GM12878 (cell line): ENCODE measurements around the gene TRERF1. TPM values are rescaled to one million over a fixed set of nuclear protein-coding genes. Genes with fewer than 3 reads are reported as not detected.

Experiments
- ATAC-seq: fragments of 200-7000 bp; cut with Tn5 transposase; 3 replicates; pipeline ENCODE4 v1.9.1; 2020; ENCODE audit warnings: mild to moderate bottlenecking, moderate library complexity
- BruUV-seq: library from RNA; stranded (reverse); fragments of 400-500 nt; replicated peaks from 2 replicates; lab custom pipeline; 2021; lab: Mats Ljungman, UMichigan
- CTCF ChIA-PET: fragments of 300-600 bp; sonication (Branson Sonifier 250); formaldehyde crosslinking; extraction: SDS; loops from one replicate; lab custom pipeline; 2021; ENCODE audit warnings: inconsistent platforms; lab: Yijun Ruan, JAX
- POLR2A ChIA-PET: fragments of 350-600 bp; formaldehyde crosslinking; extraction: SDS; loops from one replicate; lab custom pipeline; 2021; ENCODE audit warnings: inconsistent platforms; lab: Charles Lee
- RAD21 ChIA-PET: fragments of 300-600 bp; sonication (Branson Sonifier 250); formaldehyde crosslinking; loops from one replicate; lab custom pipeline; 2023; ENCODE audit warnings: antibody characterized with exemption; ENCODE audit not compliant: unreplicated experiment; lab: Charles Lee
- SMC1A ChIA-PET: fragments of 300-600 bp; sonication (Branson Sonifier 250); formaldehyde crosslinking; loops from one replicate; lab custom pipeline; 2023; ENCODE audit not compliant: unreplicated experiment, uncharacterized antibody; lab: Charles Lee
- DNase-seq: peaks from one replicate; pipeline ENCODE4 v3.0.0-alpha.2; 2011; ENCODE audit warnings: low read depth, low spot score
- FAIRE-seq: peaks from 3 replicates; lab custom pipeline; 2011; peaks lifted over from hg19 to GRCh38; lab: Jason Lieb, UNC
- H2AFZ ChIP-seq: 2 replicates; pipeline ENCODE4 v1.6.0; 2011; ENCODE audit warnings: low read depth, low read length, control low read depth; ENCODE audit not compliant: control insufficient read depth
- H3K27ac ChIP-seq: 2 replicates; pipeline ENCODE4 v1.5.1; 2011; ENCODE audit warnings: control low read depth; ENCODE audit not compliant: control insufficient read depth, insufficient read depth
- H3K27me3 ChIP-seq, 2 experiments: replicated peaks in 1 of 2; 2 replicates each; pipeline versions ENCODE4 v1.6.0 to v1.6.1; 2011; ENCODE audit warnings: low read length in 1 of 2; ENCODE audit not compliant: control insufficient read depth in 2 of 2, insufficient read depth in 2 of 2
- H3K36me3 ChIP-seq, 2 experiments: 2 replicates each; pipeline ENCODE4 v1.5.1; 2011; ENCODE audit warnings: low read length in 1 of 2; ENCODE audit not compliant: control insufficient read depth in 2 of 2, insufficient read depth in 2 of 2
- H3K4me1 ChIP-seq: 2 replicates; pipeline ENCODE4 v1.6.1; 2011; ENCODE audit warnings: mild to moderate bottlenecking, low read length, moderate library complexity, mixed read lengths; ENCODE audit not compliant: control insufficient read depth, insufficient read depth
- H3K4me2 ChIP-seq: 2 replicates; pipeline ENCODE4 v1.6.0; 2011; ENCODE audit warnings: control low read depth; ENCODE audit not compliant: control insufficient read depth, insufficient read depth
- H3K4me3 ChIP-seq: fragments of 200-600 bp; sonication (generic); 2 replicates; pipeline ENCODE4 v1.5.1; 2016
- H3K79me2 ChIP-seq: 2 replicates; pipeline ENCODE4 v1.6.0; 2011; ENCODE audit warnings: low read length; ENCODE audit not compliant: control insufficient read depth, insufficient read depth
- H3K9ac ChIP-seq: 2 replicates; pipeline ENCODE4 v1.8.0; 2011; ENCODE audit warnings: low read length, control low read depth, mixed read lengths; ENCODE audit not compliant: control insufficient read depth, insufficient read depth
- H3K9me3 ChIP-seq: replicated peaks from 3 replicates; pipeline ENCODE4 v1.5.1; 2011; ENCODE audit warnings: mild to moderate bottlenecking, low read length; ENCODE audit not compliant: control insufficient read depth, insufficient read depth
- H4K20me1 ChIP-seq: 2 replicates; pipeline ENCODE4 v1.6.0; 2011; ENCODE audit not compliant: control insufficient read depth, insufficient read depth
- BCL11A ChIP-seq: IDR thresholded peaks from 2 replicates; pipeline ENCODE4 v1.6.1; 2011; ENCODE audit warnings: low read depth, low read length
- BMI1 ChIP-seq: fragments of 450-650 bp; IDR thresholded peaks from 2 replicates; pipeline ENCODE4 v1.6.1; 2016; ENCODE audit warnings: mild to moderate bottlenecking, moderate library complexity, borderline replicate concordance
- CHD1 ChIP-seq: IDR thresholded peaks from 2 replicates; pipeline ENCODE4 v1.6.1; 2012; ENCODE audit warnings: low read depth, low read length, improper control_type of control experiment
- GATAD2B ChIP-seq: fragments of 450-650 bp; conservative IDR thresholded peaks from 2 replicates; pipeline ENCODE4 v1.6.1; 2017; ENCODE audit warnings: low read depth, mild to moderate bottlenecking, moderate library complexity
- MTA2 ChIP-seq: fragments of 450-650 bp; IDR thresholded peaks from 2 replicates; pipeline ENCODE4 v1.6.1; 2016; ENCODE audit warnings: low read depth, mild to moderate bottlenecking, moderate library complexity
- POLR2A ChIP-seq: IDR thresholded peaks from 2 replicates; pipeline ENCODE4 v1.6.1; 2011; ENCODE audit warnings: low read depth, mild to moderate bottlenecking, low read length
- RCOR1 ChIP-seq: conservative IDR thresholded peaks from 2 replicates; pipeline ENCODE4 v1.6.1; 2012; ENCODE audit warnings: low read depth, low read length, improper control_type of control experiment
- ZBED1 ChIP-seq: IDR thresholded peaks from 2 replicates; pipeline ENCODE4 v1.6.1; 2016; ENCODE audit warnings: borderline replicate concordance
- ZNF217 ChIP-seq: fragments of 450-650 bp; IDR thresholded peaks from 2 replicates; pipeline ENCODE4 v1.6.1; 2017; ENCODE audit warnings: antibody characterized with exemption, mild to moderate bottlenecking
- ZZZ3 ChIP-seq: IDR thresholded peaks from 2 replicates; pipeline ENCODE4 v1.6.1; 2011; ENCODE audit warnings: low read depth; ENCODE audit not compliant: control insufficient read depth, insufficient read length
- WGBS: methylation state at CpG from one replicate; pipeline ENCODE4 v1.1.6; 2016; ENCODE audit warnings: low lambda C conversion rate; ENCODE audit not compliant: insufficient replicate concordance, insufficient coverage; ENCODE audit errors: missing lambda C conversion rate; 5-methylcytosine and 5-hydroxymethylcytosine counted together
- in situ Hi-C: fragments of 300-500 bp; cut with MboI; formaldehyde crosslinking; loops from 9 replicates; pipeline ENCODE4 v1.14.3; 2018; ENCODE audit warnings: mixed read lengths
- intact Hi-C: fragments of 100-400 bp; cut with micrococcal nuclease; formaldehyde crosslinking; loops from one replicate; pipeline ENCODE4 v1.14.2; 2022; ENCODE audit not compliant: unreplicated experiment
- polyA plus RNA-seq, 11 experiments: library from polyadenylated mRNA; depleted of rRNA in 4 of 11; unstranded in 6 of 11; stranded (reverse) in 5 of 11; fragments of >200 nt; fragmentation: Nextera tagmentation in 4 of 11; fragmentation: Illumina TruSeq in 1 of 11; extraction: Ambion mirVana in 4 of 11; extraction: Trizol in 1 of 11; gene quantifications; 1 replicate in 1 of 11; 2 replicates in 10 of 11; pipeline versions ENCODE4 v1.2.1 to v1.2.3, GENCODE V29; 2011 to 2016; ENCODE audit warnings: inconsistent platforms in 2 of 11, missing spikeins in 2 of 11, low read depth in 1 of 11
- total RNA-seq, 4 experiments: library from RNA; depleted of rRNA in 3 of 4; stranded (reverse); fragments of >200 nt in 3 of 4; fragmentation: Illumina TruSeq in 1 of 4; extraction: Trizol in 1 of 4; gene quantifications; 2 replicates each; pipeline versions ENCODE4 v1.2.1 to v1.2.3, GENCODE V29; 2013 to 2021
- TF ChIP-seq, protein P1 (sequence below): fragments of 450-650 bp; IDR thresholded peaks from 2 replicates; pipeline ENCODE4 v1.6.1; 2017; ENCODE audit warnings: antibody characterized with exemption, mild to moderate bottlenecking, moderate library complexity
- TF ChIP-seq, protein P2 (sequence below): IDR thresholded peaks from 2 replicates; pipeline ENCODE4 v1.6.1; 2012; ENCODE audit warnings: mild to moderate bottlenecking, low read depth, low read length

Gene TRERF1
- total and polyA plus RNA-seq, 10 of the 15 experiments (the other 5 are each of a cell fraction or from before 2014, with no cell fraction given) = 2.2 to 19.4 (median 7.2) TPM

- no peak for TF ChIP-seq RCOR1
- TF ChIP-seq ZNF217 = no peak
- no peak for TF ChIP-seq MTA2
Measured at GRCh38 chr6:42471714-42472113, 20.0 kb upstream of the TRERF1 start (continued).

DNA sequence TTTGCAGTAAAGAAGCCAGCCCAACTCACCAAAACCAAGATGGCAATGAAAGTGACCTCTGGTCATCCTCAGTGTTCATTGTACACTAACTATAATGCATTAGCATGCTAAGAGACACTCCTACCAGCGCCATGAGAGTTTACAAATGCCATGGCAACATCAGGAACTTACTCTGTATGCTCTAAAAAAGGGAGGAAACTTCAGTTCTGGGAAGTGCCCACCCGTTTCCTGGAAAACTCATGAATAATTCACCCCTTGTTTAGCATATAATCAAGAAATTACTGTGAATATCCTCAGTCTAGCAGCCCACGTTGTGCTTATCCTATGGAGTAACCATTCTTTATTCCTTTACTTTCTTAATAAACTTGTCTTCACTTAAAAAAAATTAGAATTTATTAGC lies 19.4 kb upstream of the TRERF1 start:
- ChIA-PET SMC1A (no interaction called here), POLR2A (no interaction called here)
- Histone ChIP-seq H3K79me2 (no peaks in the 10 kb centered on the region), H3K4me3 (no peak overlapping the region), H2AFZ (no peak overlapping the region), H3K27me3 (no peaks in the 10 kb centered on the region), H3K4me2 (no peak overlapping the region), H3K4me1 (no peaks in the 10 kb centered on the region), H3K9ac (no peak overlapping the region), H3K36me3 (no peaks in the 10 kb centered on the region)
- DNase-seq (no peak), FAIRE-seq (no peak)
- intact Hi-C loops = no loop called here
- TF ChIP-seq ZZZ3 = no peak
- TF ChIP-seq BMI1 = no peak
- TF ChIP-seq, protein P1, sequence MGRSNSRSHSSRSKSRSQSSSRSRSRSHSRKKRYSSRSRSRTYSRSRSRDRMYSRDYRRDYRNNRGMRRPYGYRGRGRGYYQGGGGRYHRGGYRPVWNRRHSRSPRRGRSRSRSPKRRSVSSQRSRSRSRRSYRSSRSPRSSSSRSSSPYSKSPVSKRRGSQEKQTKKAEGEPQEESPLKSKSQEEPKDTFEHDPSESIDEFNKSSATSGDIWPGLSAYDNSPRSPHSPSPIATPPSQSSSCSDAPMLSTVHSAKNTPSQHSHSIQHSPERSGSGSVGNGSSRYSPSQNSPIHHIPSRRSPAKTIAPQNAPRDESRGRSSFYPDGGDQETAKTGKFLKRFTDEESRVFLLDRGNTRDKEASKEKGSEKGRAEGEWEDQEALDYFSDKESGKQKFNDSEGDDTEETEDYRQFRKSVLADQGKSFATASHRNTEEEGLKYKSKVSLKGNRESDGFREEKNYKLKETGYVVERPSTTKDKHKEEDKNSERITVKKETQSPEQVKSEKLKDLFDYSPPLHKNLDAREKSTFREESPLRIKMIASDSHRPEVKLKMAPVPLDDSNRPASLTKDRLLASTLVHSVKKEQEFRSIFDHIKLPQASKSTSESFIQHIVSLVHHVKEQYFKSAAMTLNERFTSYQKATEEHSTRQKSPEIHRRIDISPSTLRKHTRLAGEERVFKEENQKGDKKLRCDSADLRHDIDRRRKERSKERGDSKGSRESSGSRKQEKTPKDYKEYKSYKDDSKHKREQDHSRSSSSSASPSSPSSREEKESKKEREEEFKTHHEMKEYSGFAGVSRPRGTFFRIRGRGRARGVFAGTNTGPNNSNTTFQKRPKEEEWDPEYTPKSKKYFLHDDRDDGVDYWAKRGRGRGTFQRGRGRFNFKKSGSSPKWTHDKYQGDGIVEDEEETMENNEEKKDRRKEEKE = no peak
- no peak for TF ChIP-seq POLR2A
- no peak for TF ChIP-seq ZBED1
- TF ChIP-seq BCL11A = no peak
- TF ChIP-seq GATAD2B = no peak
- TF ChIP-seq CHD1 = no peak
- TF ChIP-seq, protein P2, sequence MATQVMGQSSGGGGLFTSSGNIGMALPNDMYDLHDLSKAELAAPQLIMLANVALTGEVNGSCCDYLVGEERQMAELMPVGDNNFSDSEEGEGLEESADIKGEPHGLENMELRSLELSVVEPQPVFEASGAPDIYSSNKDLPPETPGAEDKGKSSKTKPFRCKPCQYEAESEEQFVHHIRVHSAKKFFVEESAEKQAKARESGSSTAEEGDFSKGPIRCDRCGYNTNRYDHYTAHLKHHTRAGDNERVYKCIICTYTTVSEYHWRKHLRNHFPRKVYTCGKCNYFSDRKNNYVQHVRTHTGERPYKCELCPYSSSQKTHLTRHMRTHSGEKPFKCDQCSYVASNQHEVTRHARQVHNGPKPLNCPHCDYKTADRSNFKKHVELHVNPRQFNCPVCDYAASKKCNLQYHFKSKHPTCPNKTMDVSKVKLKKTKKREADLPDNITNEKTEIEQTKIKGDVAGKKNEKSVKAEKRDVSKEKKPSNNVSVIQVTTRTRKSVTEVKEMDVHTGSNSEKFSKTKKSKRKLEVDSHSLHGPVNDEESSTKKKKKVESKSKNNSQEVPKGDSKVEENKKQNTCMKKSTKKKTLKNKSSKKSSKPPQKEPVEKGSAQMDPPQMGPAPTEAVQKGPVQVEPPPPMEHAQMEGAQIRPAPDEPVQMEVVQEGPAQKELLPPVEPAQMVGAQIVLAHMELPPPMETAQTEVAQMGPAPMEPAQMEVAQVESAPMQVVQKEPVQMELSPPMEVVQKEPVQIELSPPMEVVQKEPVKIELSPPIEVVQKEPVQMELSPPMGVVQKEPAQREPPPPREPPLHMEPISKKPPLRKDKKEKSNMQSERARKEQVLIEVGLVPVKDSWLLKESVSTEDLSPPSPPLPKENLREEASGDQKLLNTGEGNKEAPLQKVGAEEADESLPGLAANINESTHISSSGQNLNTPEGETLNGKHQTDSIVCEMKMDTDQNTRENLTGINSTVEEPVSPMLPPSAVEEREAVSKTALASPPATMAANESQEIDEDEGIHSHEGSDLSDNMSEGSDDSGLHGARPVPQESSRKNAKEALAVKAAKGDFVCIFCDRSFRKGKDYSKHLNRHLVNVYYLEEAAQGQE = no peak
- TF ChIP-seq, all 136 proteins: peak for 0
- no TSS peak for BruUV-seq
- Histone ChIP-seq H4K20me1 (no peaks in the 10 kb centered on the region), H3K27ac (no peak overlapping the region), H3K9me3 (peaks cover 6% of the 10 kb centered on the region; the same call in 2 of the 3 replicates)
- WGBS = 4% methylated on average over 3 of the region's 3 CpGs
- in situ Hi-C loops = no loop called here
- no peak for ATAC-seq
- ChIA-PET CTCF (no interaction called here), RAD21 (no interaction called here)
